Bronchial epithelial cell (primary cell): ENCODE data around the gene POLR3E. TPM values are rescaled to one million over a fixed set of nuclear protein-coding genes. Genes with fewer than 3 reads are reported as not detected.

Experiments used
- DNase-seq: peaks from one replicate; pipeline ENCODE4 v3.0.0-alpha.2; 2010; ENCODE audit warnings: low read depth
- FAIRE-seq: peaks from 2 replicates; lab custom pipeline; 2011; peaks lifted over from hg19 to GRCh38; lab: Jason Lieb, UNC
- H3K27me3 ChIP-seq: 2 replicates; pipeline ENCODE4 v1.5.1; 2011; ENCODE audit warnings: low read length; ENCODE audit not compliant: control insufficient read depth, insufficient read depth
- H3K36me3 ChIP-seq: 2 replicates; pipeline ENCODE4 v1.5.1; 2011; ENCODE audit warnings: low read length; ENCODE audit not compliant: control insufficient read depth, insufficient read depth
- H3K4me3 ChIP-seq: 2 replicates; pipeline ENCODE4 v1.5.1; 2011; ENCODE audit warnings: mild to moderate bottlenecking, low read depth, low read length, control low read depth
- CTCF ChIP-seq: IDR thresholded peaks from 2 replicates; pipeline ENCODE4 v1.5.1; 2011; ENCODE audit warnings: mild to moderate bottlenecking, moderate library complexity, low read length, control low read depth, inconsistent platforms; ENCODE audit not compliant: insufficient read depth, severe bottlenecking
- total RNA-seq: library from RNA; depleted of rRNA; stranded (reverse); fragments of >200 nt; gene quantifications from 2 replicates; pipeline ENCODE4 v1.2.1, GENCODE V29; 2014

Gene POLR3E
- total RNA-seq, 1 donor from 2014 or later = 60.3 TPM

GRCh38 chr16:22383827-22384226, 86.6 kb downstream of the POLR3E start:
- TF ChIP-seq CTCF = no peak
- Histone ChIP-seq H3K36me3 (peaks cover 2% of the 10 kb centered on the region), H3K4me3 (no peak overlapping the region), H3K27me3 (no peaks in the 10 kb centered on the region)
- DNase-seq = no peak
- no peak for FAIRE-seq

Other genes starting within 250 kb of the POLR3E start
- gene VWA3A, start 204.9 kb upstream of the POLR3E start, total RNA-seq = under 0.01 TPM in 1 of 2 replicates, not detected in the other
- gene SDR42E2, start 134.9 kb upstream of the POLR3E start, total RNA-seq = not detected in 2 replicates
- gene EEF2K, start 91.1 kb upstream of the POLR3E start, total RNA-seq = 4.2 and 6.3 TPM in 2 replicates
- 16.8 and 25.3 TPM in 2 replicates for gene CDR2, start 77.2 kb downstream of the POLR3E start, total RNA-seq
- gene NPIPB5, start 213.5 kb downstream of the POLR3E start, total RNA-seq = 64.9 and 85.0 TPM in 2 replicates